Neutrophil (primary cell): ENCODE data around the gene CKAP2.

Source experiments
- H3K27ac ChIP-seq: fragments of 200-600 bp; sonication (generic); 2 replicates; pipeline ENCODE4 v1.5.1; 2016; ENCODE audit warnings: mild to moderate bottlenecking, moderate library complexity
- H3K27me3 ChIP-seq: fragments of 200-600 bp; sonication (generic); 2 replicates; pipeline ENCODE4 v1.6.0; 2016; ENCODE audit warnings: mild to moderate bottlenecking
- H3K36me3 ChIP-seq: fragments of 200-600 bp; sonication (generic); 2 replicates; pipeline ENCODE4 v1.5.1; 2017
- H3K4me1 ChIP-seq, 2 experiments: fragments of 200-600 bp in 1 of 2; sonication (generic) in 1 of 2; 1 replicate in 1 of 2; 2 replicates in 1 of 2; pipeline versions ENCODE4 v1.5.1 to v1.6.1; 2013 to 2016; ENCODE audit warnings: low read depth in 1 of 2, low read length in 1 of 2, mild to moderate bottlenecking in 1 of 2, moderate library complexity in 1 of 2; ENCODE audit not compliant: control insufficient read depth in 1 of 2, insufficient read depth in 1 of 2
- H3K4me3 ChIP-seq, 2 experiments: fragments of 200-600 bp in 1 of 2; sonication (generic) in 1 of 2; 1 replicate in 1 of 2; 2 replicates in 1 of 2; pipeline ENCODE4 v1.5.1; 2013 to 2016; ENCODE audit warnings: low read depth in 1 of 2, low read length in 1 of 2, mild to moderate bottlenecking in 1 of 2, moderate library complexity in 1 of 2
- H3K9me3 ChIP-seq: fragments of 200-600 bp; sonication (generic); 2 replicates; pipeline ENCODE4 v1.5.1; 2016
- CTCF ChIP-seq: fragments of 200-600 bp; sonication (generic); IDR thresholded peaks from 2 replicates; pipeline ENCODE4 v1.5.1; 2016; ENCODE audit warnings: antibody characterized with exemption

Gene CKAP2

GRCh38 chr13:52411629-52412028, 43.6 kb upstream of the CKAP2 start:
- no peak overlapping the region for H3K27ac ChIP-seq
- H3K4me1 ChIP-seq, result no peaks in the 10 kb centered on the region
- TF ChIP-seq CTCF, result no peak
- H3K4me3 ChIP-seq, result no peak overlapping the region
- H3K36me3 ChIP-seq, result peaks cover 36% of the 10 kb centered on the region
- H3K9me3 ChIP-seq, result no peaks in the 10 kb centered on the region
- H3K27me3 ChIP-seq, result peaks cover 13% of the 10 kb centered on the region

GRCh38 chr13:52412128-52412527, 43.1 kb upstream of the CKAP2 start:
- Histone ChIP-seq H3K36me3 (peaks cover 41% of the 10 kb centered on the region), H3K27ac (no peak overlapping the region), H3K4me3 (no peak overlapping the region), H3K9me3 (no peaks in the 10 kb centered on the region), H3K27me3 (peaks cover 8% of the 10 kb centered on the region), H3K4me1 (no peaks in the 10 kb centered on the region)
- TF ChIP-seq CTCF, result no peak

GRCh38 chr13:52414051-52414450, 41.2 kb upstream of the CKAP2 start:
- H3K36me3 ChIP-seq, result peaks cover 57% of the 10 kb centered on the region
- H3K9me3 ChIP-seq, result no peaks in the 10 kb centered on the region
- no peak overlapping the region for H3K27ac ChIP-seq
- no peak overlapping the region for H3K4me3 ChIP-seq
- no peaks in the 10 kb centered on the region for H3K4me1 ChIP-seq
- no peaks in the 10 kb centered on the region for H3K27me3 ChIP-seq
- TF ChIP-seq CTCF, result no peak

- H3K4me3 ChIP-seq, result no peak overlapping the region
- H3K27me3 ChIP-seq, result no peaks in the 10 kb centered on the region
- peaks cover 57% of the 10 kb centered on the region for H3K36me3 ChIP-seq
- no peaks in the 10 kb centered on the region for H3K4me1 ChIP-seq
- H3K27ac ChIP-seq, result no peak overlapping the region
- no peaks in the 10 kb centered on the region for H3K9me3 ChIP-seq
- no peak for TF ChIP-seq CTCF
Observed at GRCh38 chr13:52414963-52415362, 40.3 kb upstream of the CKAP2 start.

- H3K9me3 ChIP-seq, result no peaks in the 10 kb centered on the region
- H3K4me3 ChIP-seq, result no peak overlapping the region
- H3K27me3 ChIP-seq, result no peaks in the 10 kb centered on the region
- peaks cover 74% of the 10 kb centered on the region for H3K36me3 ChIP-seq
- no peaks in the 10 kb centered on the region for H3K4me1 ChIP-seq
- TF ChIP-seq CTCF, result no peak
- no peak overlapping the region for H3K27ac ChIP-seq
Observed at GRCh38 chr13:52419080-52419479, 36.2 kb upstream of the CKAP2 start.

GRCh38 chr13:52421216-52421615, 34.1 kb upstream of the CKAP2 start:
- TF ChIP-seq CTCF, result no peak
- H3K27ac ChIP-seq, result no peak overlapping the region
- H3K4me1 ChIP-seq, result no peaks in the 10 kb centered on the region
- H3K9me3 ChIP-seq, result no peaks in the 10 kb centered on the region
- no peaks in the 10 kb centered on the region for H3K27me3 ChIP-seq
- peaks cover 71% of the 10 kb centered on the region for H3K36me3 ChIP-seq
- no peak overlapping the region for H3K4me3 ChIP-seq
